Osteoblast (primary cell): ENCODE results near the gene DSP. TPM values are rescaled to one million over a fixed set of nuclear protein-coding genes. Genes with fewer than 3 reads are reported as not detected.

Experiments
- DNase-seq: peaks from one replicate; pipeline ENCODE4 v3.0.0; 2011; ENCODE audit warnings: low spot score, mixed read lengths; ENCODE audit not compliant: insufficient read length; ENCODE audit errors: missing footprints
- H2AFZ ChIP-seq: 2 replicates; pipeline ENCODE4 v1.6.0; 2011; ENCODE audit warnings: mild to moderate bottlenecking, low read length
- H3K27ac ChIP-seq: 2 replicates; pipeline ENCODE4 v1.5.1; 2011; ENCODE audit warnings: mild to moderate bottlenecking, low read depth, low read length, moderate library complexity
- H3K27me3 ChIP-seq: 2 replicates; pipeline ENCODE4 v1.6.0; 2012; ENCODE audit warnings: mild to moderate bottlenecking, control low read depth, inconsistent platforms, low read length, moderate library complexity; ENCODE audit not compliant: insufficient read depth
- H3K36me3 ChIP-seq: 2 replicates; pipeline ENCODE4 v1.5.1; 2011; ENCODE audit warnings: mild to moderate bottlenecking, low read length, control low read depth, moderate library complexity; ENCODE audit not compliant: insufficient read depth
- H3K4me1 ChIP-seq: 2 replicates; pipeline ENCODE4 v1.5.1; 2011; ENCODE audit warnings: mild to moderate bottlenecking, low read length, control low read depth, moderate library complexity; ENCODE audit not compliant: insufficient read depth
- H3K4me2 ChIP-seq: 2 replicates; pipeline ENCODE4 v1.6.0; 2011; ENCODE audit warnings: mild to moderate bottlenecking, low read length; ENCODE audit not compliant: insufficient read depth
- H3K4me3 ChIP-seq: fragments of 200-600 bp; sonication (generic); 3 replicates; pipeline ENCODE4 v1.5.1; 2012; ENCODE audit warnings: mild to moderate bottlenecking, low read length, inconsistent platforms; ENCODE audit not compliant: insufficient read depth
- H3K79me2 ChIP-seq: 2 replicates; pipeline ENCODE4 v1.6.0; 2012; ENCODE audit warnings: mild to moderate bottlenecking, low read length, control low read depth, inconsistent platforms; ENCODE audit not compliant: insufficient read depth
- H3K9me3 ChIP-seq: 2 replicates; pipeline ENCODE4 v1.5.1; 2011; ENCODE audit warnings: low read depth, low read length, control low read depth
- H4K20me1 ChIP-seq: 2 replicates; pipeline ENCODE4 v1.6.0; 2012; ENCODE audit warnings: mild to moderate bottlenecking, low read length, control low read depth; ENCODE audit not compliant: insufficient read depth
- CTCF ChIP-seq: IDR thresholded peaks from 2 replicates; pipeline ENCODE4 v1.5.1; 2011; ENCODE audit warnings: mild to moderate bottlenecking, low read depth, low read length, moderate library complexity; ENCODE audit errors: extremely low read depth
- total RNA-seq: library from RNA; depleted of rRNA; stranded (reverse); fragments of >200 nt; gene quantifications from 2 replicates; pipeline ENCODE4 v1.2.3, GENCODE V29; 2012

Gene DSP
- total RNA-seq, 1 donor: 84.0 TPM

DNA sequence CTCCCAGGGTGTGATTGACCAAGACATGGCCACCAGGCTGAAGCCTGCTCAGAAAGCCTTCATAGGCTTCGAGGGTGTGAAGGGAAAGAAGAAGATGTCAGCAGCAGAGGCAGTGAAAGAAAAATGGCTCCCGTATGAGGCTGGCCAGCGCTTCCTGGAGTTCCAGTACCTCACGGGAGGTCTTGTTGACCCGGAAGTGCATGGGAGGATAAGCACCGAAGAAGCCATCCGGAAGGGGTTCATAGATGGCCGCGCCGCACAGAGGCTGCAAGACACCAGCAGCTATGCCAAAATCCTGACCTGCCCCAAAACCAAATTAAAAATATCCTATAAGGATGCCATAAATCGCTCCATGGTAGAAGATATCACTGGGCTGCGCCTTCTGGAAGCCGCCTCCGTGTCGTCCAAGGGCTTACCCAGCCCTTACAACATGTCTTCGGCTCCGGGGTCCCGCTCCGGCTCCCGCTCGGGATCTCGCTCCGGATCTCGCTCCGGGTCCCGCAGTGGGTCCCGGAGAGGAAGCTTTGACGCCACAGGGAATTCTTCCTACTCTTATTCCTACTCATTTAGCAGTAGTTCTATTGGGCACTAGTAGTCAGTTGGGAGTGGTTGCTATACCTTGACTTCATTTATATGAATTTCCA, 43.9 kb downstream of the DSP start:
- H3K9me3 ChIP-seq: no peaks in the 10 kb centered on the region
- no peaks in the 10 kb centered on the region for H4K20me1 ChIP-seq
- H3K36me3 ChIP-seq: peaks cover 42% of the 10 kb centered on the region
- no peak overlapping the region for H3K27ac ChIP-seq
- H3K4me2 ChIP-seq: no peak overlapping the region
- peak; percentile 49 for DNase-seq
- no peak overlapping the region for H3K4me3 ChIP-seq
- TF ChIP-seq CTCF: no peak
- no peak overlapping the region for H2AFZ ChIP-seq
- peaks cover 18% of the 10 kb centered on the region for H3K4me1 ChIP-seq
- peaks cover 5% of the 10 kb centered on the region for H3K79me2 ChIP-seq
- no peaks in the 10 kb centered on the region for H3K27me3 ChIP-seq

DNA sequence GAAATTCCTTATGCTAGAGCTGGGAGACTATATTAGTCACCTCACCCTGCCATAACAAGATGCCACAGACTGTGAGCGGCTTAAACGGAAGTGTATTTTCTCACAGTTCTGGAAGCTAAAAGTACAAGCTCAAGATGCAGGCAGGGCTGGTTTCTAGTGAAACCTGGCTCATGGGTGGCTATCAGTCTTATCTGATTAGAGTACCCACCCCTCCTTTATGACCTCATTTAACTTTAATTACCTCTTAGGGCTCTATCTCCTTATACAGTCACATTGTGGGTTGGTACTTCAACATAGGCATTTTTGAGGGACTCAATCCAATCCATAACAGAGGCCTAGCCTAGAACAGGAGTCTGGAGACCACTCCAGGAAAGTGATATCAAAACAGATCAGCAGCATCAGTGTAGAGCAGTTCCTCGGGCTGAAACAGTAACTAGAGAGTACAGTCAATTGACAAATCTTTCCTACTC, 46.2 kb downstream of the DSP start:
- Histone ChIP-seq H3K9me3 (no peaks in the 10 kb centered on the region), H3K27me3 (no peaks in the 10 kb centered on the region), H3K36me3 (peaks cover 28% of the 10 kb centered on the region), H3K27ac (peak overlapping the region; percentile 44), H4K20me1 (peaks cover 18% of the 10 kb centered on the region), H3K79me2 (peaks cover 27% of the 10 kb centered on the region), H3K4me1 (peaks cover 28% of the 10 kb centered on the region), H3K4me2 (no peak overlapping the region), H2AFZ (peak overlapping the region; percentile 7), H3K4me3 (no peak overlapping the region)
- peak; percentile 90 for DNase-seq
- TF ChIP-seq CTCF: no peak

DNA sequence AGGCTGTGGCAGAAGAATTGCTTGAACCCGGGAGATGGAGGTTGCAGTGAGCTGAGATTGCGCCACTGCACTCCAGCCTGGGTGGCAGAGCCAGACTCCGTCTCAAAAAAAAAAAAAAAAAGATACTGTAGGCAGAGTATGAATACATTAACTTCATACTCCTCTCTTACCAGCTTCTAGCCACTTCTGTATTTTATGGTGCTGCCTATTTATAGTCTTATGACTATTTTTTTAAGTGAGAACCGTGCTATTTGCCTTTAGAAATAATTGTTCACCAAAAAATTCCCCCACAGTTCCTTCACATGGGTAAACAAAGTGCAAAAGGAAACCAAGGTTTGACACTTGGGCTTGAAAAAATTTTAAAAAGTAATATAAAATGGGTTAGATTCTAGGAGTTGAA, 47.0 kb downstream of the DSP start:
- Histone ChIP-seq H3K4me1 (peaks cover 28% of the 10 kb centered on the region), H3K27me3 (no peaks in the 10 kb centered on the region), H2AFZ (no peak overlapping the region), H3K27ac (no peak overlapping the region), H3K79me2 (peaks cover 35% of the 10 kb centered on the region), H3K4me2 (no peak overlapping the region), H3K36me3 (peaks cover 25% of the 10 kb centered on the region), H3K4me3 (no peak overlapping the region), H4K20me1 (peaks cover 21% of the 10 kb centered on the region), H3K9me3 (no peaks in the 10 kb centered on the region)
- DNase-seq: peak; percentile 47
- no peak for TF ChIP-seq CTCF

- peaks cover 36% of the 10 kb centered on the region for H3K79me2 ChIP-seq
- H3K27me3 ChIP-seq: no peaks in the 10 kb centered on the region
- DNase-seq: peak; percentile 38
- H3K36me3 ChIP-seq: peaks cover 20% of the 10 kb centered on the region
- peak overlapping the region; percentile 94 for H3K4me2 ChIP-seq
- H3K9me3 ChIP-seq: no peaks in the 10 kb centered on the region
- no peak overlapping the region for H2AFZ ChIP-seq
- peaks cover 28% of the 10 kb centered on the region for H3K4me1 ChIP-seq
- TF ChIP-seq CTCF: no peak
- H3K4me3 ChIP-seq: no peak overlapping the region
- peak overlapping the region; percentile 77 for H3K27ac ChIP-seq
- H4K20me1 ChIP-seq: peaks cover 21% of the 10 kb centered on the region
Measured at GRCh38 chr6:7589221-7589620, 47.8 kb downstream of the DSP start.
